Frontal cortex (tissue), 4 donors: ENCODE results near the gene IL17RA. TPM values are rescaled to one million over a fixed set of nuclear protein-coding genes. Genes with fewer than 3 reads are reported as not detected.
A peak's percentile ranks its signal among the peaks of the same experiment; 100 is the strongest.
"Not testable (repeated sequence)": the region's sequence is repeated elsewhere in the genome, so short reads cannot be mapped to it uniquely, and the experiment has no call there.

ENCODE experiments used
- DNase-seq, 2 donors: peaks; one replicate each; pipeline ENCODE4 v3.0.0; 2012; ENCODE audit warnings: low spot score in 2 of 2
- FAIRE-seq: peaks from 2 replicates; lab custom pipeline; 2012; peaks lifted over from hg19 to GRCh38; lab: Jason Lieb, UNC
- total RNA-seq: library from RNA; depleted of rRNA; stranded (reverse); fragments of >200 nt; gene quantifications from one replicate; pipeline ENCODE4 v1.2.3, GENCODE V29; 2014
- donor health status: control.
- donor health status: control.
- donor health status: control.

IL17RA gene
- 2.0 TPM for total RNA-seq

- DNase-seq (peak; percentile 82 to 87), FAIRE-seq (no peak)
Observed at GRCh38 chr22:17084554-17085276, at the start of gene IL17RA. Gene IL17RA, plus strand, starts transcription at chr22:17085000. Its CDS starts 92 bp downstream, at chr22:17085092.

DNA sequence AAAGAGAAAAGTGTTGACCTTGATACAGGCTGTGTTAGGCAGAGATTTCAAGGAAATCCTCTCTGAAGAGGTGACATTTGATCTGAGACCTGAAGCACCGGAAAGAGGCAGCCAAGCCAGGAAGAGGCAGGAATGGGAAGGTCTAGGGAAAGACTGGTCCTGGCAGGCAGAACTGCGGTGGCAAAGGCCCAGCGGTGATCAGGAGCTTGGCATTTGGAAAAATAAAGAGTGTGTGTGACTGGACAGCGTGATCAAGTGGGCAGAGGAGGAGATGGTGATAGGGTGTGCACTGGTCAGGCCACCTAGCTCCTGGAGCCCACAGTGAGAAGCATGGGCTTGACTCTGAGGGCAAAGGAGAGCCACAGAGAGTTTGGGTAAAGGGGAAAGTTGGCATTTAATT is 49.6 kb upstream of the IL17RA start:
- DNase-seq (no peak), FAIRE-seq (no peak)

DNA sequence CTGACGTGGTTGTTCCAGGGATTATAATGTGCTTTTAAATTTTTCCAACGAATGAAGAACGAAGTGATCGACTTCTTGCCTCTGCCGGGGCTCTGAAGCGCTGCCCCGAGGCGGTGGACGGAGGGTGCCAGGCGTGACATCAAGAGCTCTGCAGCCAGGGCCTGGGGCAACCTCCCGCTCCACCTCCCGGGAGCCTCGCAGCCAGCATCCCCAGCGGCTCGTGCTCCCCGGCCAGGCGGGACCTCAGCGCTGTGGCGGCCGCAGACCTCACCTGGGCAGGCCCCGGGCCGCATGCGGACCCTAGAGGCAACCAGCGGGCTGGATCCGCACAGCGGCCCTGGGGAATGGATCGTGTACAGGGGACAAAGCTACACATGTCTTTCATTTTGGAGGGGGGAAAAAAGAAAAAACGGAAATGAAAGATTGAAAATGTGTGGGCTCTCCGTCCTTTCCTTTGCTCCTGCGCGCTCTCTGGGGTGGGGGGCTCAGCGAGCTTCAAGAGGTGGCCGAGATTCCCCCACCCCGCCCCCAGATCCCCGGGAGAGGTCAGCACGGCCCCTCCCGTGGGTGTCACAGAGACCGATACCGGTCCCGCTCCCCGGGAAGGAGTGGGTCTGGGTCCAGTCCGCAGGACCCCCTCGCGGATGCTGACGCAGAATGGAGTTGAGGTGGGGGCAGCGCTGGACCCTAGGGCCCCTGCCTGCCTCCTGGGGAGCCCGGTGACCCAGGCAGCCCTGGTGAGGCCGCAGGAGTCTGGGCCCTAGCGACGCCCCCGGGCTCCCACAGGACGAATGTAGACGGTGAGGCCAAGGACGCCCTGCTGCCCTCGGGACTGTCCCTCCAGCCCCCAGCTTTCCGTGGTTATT is 48.6 kb upstream of the IL17RA start:
- not testable (repeated sequence) for FAIRE-seq
- DNase-seq = peak in 1 of 2 donors; percentile 30

DNA sequence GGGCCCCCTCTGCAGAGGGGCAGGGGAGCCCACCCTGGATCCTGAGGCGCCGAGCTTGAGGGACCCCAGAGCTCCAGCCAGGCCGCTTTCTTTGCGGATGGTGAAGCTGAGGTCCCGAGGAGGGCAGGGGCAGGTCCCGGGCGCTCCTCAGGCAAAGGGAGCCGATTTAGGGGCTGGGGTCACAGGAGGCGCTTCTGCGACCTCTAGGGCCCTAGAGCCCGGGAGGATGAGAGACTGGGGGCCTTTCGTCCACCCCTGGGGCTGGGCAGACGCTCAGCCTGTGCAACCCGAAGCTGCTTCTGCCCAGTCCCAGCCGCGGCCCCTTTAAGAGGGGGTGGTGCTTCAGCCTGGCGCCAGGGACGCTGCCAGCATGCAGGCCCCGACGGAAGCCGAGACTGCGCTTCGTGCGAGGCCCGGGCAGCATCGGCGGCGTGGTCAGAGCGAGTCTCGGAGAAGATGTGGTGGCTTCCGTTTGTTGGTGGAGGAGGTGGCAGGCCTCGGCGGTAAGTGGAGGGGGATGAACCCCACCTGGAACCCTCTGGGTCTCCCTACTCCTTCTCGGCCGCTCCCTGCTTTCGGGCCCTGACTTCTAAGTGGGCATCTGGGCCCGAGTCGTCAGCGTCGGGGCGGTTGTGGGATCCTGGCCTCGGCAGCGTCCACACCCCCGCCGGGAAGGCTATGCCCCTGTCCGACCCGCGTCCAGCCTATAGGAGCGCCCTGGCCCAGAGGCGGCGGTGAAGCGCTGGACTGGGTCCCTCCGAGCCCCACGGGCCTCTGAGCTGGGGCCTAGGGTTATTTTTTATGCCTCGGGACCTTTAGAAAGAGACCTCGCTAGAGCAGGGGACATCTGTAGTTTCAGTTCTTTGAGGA is 47.7 kb upstream of the IL17RA start:
- not testable (repeated sequence) for FAIRE-seq, DNase-seq

GRCh38 chr22:17043521-17043920 is 41.3 kb upstream of the IL17RA start:
- no peak for FAIRE-seq
- DNase-seq = no peak

DNA sequence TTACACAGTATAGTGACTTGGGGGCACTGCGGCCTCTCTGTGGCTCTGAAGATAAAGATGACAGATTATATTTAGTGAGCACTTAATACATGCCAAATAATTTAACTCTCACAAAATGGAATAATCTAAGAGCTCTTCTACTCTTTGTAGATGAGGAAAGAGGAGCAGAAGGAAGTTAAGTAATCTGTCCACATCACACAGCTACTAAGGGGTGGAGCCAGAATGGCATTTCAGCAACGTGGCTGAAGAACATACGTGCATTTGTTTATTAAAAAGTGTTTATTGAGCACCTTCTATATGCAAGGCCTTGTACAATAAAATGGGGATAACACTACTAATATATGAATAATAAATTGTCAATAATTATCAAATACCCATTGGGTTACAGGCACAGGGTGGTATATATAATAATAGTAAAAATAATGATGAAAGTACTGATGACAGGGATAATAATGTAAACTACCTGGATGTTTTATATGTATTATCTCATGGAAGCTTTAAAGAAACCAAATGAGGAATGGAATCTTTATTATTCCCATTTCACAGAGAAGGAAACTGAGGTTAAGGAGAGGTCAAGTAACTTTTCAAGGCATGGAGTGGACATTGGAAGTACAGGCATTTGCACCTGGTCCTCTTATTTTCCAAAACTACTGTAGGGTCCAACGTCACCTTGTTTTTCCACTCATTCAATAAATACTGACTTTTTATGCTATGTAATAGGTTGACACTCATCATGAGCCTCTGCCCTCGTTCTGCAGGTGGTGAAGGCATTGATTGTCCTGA is 38.0 kb upstream of the IL17RA start:
- FAIRE-seq = no peak
- DNase-seq = no peak

DNA sequence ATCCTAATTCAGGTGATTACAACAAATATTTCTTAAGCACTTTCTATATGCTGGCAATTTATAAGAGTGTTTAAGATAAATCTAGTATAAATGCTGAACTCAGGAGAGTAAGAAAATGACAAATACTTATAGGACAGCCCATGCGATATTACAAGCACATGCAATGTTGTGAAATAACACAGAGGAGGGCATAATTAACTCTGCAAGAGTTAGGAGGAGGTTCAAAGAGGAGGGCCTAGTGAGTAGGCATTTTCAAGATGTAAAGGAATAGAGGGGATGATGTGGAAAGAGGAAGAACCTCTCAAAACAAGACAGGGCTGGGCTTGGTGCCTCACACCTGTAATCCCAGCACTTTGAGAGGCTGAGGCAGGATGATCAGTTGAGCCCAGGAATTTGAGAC is 37.1 kb upstream of the IL17RA start:
- no peak for FAIRE-seq
- no peak for DNase-seq

GRCh38 chr22:17056058-17056457 is 28.7 kb upstream of the IL17RA start:
- no peak for DNase-seq
- no peak for FAIRE-seq

DNA sequence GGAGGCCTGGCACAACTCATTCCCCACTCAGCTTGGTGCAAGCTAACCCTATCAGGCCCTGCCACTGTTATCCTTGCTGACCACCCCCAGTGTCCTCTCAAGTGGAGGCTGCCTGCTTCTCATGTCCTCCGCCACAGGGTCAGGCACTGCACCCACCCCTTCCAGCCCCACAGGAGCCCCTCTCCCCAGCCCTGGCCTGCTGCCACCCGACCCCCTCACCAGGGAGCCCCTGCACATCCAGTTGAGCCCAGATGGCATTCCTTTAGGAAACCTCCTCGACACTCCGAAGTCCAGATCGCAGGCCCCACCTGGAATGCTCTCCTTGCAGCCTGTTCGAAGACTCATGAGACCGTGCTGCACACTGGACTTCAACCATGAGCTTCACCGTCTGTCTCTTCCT is 28.0 kb upstream of the IL17RA start:
- no peak for DNase-seq
- FAIRE-seq = no peak

DNA sequence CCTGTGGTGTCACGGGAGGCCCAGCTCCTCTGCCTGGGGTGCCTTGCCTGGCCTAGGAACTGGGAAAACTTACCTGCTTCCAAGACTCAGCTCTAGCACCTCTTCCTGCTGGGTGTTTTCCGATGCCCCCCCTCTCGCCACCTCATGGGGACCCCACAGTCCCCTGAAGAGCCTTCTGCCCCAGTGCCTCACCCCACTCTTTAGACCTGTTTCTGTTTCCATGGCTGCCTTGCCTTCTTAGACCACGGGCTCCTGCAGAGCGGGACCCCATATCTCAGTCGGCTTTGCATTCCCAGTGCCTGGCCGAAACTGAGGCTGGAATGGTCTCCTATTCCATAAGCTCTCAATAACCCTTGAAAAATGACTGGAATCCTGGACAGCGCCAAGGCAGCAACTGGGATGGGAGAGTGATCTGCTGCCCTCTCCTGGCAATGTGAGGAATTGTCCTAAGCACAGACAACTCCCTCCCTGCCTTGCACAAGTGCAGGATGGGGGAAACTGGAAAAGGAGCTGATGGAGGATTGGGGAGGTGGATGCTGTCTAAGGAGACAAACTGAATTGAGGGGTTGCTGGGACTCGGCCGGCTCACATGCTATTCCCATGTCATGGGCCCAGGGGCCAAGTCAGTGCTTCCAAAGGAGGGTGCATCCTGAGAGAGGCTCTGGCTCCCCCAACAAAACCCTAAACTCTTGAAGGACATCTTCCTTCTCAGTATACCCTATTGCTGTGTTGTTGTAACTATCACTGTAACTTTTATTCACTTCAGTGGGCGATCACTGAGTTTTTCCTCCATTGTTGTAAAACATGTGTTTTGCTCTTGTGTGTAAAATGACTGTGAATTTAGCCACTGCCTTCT is 26.6 kb upstream of the IL17RA start:
- DNase-seq (peak; percentile 63 to 76), FAIRE-seq (no peak)

DNA sequence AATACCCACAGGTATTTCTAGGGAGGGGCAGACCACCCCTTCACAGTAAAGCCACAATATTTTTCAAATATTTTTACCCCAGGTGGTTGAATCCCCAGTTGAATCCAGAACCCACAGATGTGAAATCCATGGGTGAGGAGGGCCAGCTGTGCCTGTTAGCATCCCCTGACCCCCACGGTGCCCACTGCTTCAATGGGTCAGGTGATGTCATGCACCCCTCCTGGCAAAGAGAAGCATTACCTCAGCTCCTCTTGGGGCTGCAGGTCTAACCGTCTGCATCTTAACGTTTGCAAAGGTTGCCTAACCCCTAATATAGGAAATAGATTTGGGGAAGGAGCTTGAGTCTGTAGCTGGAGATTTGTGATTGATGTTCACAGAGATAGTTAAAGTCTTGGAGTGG is 24.7 kb upstream of the IL17RA start:
- FAIRE-seq (no peak), DNase-seq (no peak)

GRCh38 chr22:17063411-17064106 is 21.2 kb upstream of the IL17RA start:
- FAIRE-seq = no peak
- no peak for DNase-seq

GRCh38 chr22:17064498-17065100 is 20.2 kb upstream of the IL17RA start:
- no peak for DNase-seq
- no peak for FAIRE-seq

DNA sequence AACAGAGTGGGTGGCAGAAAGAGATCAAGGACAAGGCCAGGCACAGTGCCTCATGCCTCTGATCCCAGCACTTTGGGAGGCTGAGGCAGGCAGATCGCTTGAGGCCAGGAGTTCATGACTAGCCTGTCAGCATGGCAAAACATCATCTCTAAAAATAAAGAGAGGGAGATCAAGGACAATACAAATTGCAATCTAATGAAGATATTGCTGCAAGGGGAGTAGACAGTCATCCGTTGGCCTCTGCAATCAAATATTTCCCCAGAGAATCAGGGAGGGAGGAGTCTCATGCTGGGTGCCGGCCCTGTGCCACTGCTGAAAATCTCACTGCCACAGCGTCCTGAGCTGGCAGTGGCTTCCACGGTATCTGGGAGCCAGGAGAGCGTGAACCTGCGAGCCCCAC is 19.4 kb upstream of the IL17RA start:
- FAIRE-seq = no peak
- no peak for DNase-seq

GRCh38 chr22:17072877-17073276 is 11.9 kb upstream of the IL17RA start:
- FAIRE-seq (no peak), DNase-seq (no peak)

DNA sequence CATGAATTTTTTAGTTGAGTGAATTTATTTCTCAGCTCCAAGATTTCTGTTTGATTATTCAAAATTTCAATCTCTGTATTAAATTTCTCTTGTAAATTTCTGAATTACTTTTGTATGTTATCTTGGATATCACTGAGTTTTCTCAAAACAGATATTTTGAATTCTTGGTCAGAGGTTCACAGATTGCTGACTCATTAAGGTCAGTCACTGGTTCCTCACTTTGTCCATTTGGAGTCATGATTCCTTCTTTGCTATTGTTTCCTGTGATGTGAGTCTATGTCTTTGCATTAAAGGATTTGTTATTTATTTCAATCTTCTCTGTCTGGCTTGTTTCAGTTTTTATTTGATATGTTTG is 10.2 kb upstream of the IL17RA start:
- no peak for FAIRE-seq
- no peak for DNase-seq

GRCh38 chr22:17077255-17077654 is 7.5 kb upstream of the IL17RA start:
- DNase-seq (no peak), FAIRE-seq (no peak)

DNA sequence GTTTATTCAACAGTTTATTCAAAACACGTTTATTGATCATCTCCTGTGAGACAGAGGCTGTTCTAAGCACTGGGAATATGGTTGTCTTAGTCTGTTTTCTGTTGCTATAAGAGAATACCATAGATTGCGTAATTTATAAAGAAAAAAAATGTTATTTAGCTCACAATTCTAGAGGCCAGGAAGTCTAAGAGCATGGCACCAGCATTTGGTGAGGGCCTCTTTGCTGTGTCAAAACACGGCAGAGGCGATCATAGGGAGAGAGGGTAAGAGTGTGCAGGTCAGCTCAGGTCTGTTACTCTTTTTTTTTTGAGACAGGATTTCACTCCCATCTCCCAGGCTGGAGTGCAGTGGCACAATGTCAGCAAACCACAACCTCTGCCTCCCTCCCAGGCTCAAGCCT is 5.2 kb upstream of the IL17RA start:
- FAIRE-seq (no peak), DNase-seq (no peak)
